ENCODE results near the gene POLE.

POLE gene

DNA sequence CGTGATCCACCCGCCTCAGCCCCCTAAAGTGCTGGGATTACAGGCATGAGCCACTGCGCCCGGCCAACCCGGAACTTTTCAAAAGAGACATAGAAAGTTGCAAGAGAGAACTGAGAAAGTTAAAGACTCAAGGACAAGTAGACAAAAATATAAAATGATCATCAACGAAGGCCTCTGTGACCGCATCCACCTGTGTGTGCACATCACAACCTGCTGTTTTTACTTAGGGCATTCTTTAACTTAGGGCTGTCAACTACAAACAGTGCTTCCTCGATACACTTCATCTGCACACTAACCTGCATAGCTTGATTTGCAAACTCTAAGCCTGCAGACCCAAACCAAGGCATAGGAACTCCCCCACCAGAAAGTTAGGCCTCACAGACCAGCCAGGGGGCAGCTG, 53.7 kb downstream of the POLE start:
- Histone ChIP-seq H3K4me3 (ENCODE audit: low read length) (no peak overlapping the region), H3K36me3 (ENCODE audit: control insufficient read depth, low read length) (peaks cover 99% of the 10 kb centered on the region), H3K79me2 (ENCODE audit: control insufficient read depth, low read length) (0 out of 2 replicates have a peak, but pooled peaks cover 6% of the 10 kb centered on the region), H3K9me3 (ENCODE audit: control insufficient read depth, insufficient read depth, low read length) (no peaks in the 10 kb centered on the region), H3K9me2 (replicated peaks; ENCODE audit: control insufficient read depth, low read length) (no peaks in the 10 kb centered on the region), H4K20me1 (ENCODE audit: control insufficient read depth, insufficient read depth, low read depth, low read length) (peaks cover 7% of the 10 kb centered on the region; the same call in 1 of the 2 replicates), H3K27ac (ENCODE audit: low read depth, low read length) (no peak overlapping the region), H3K27me3 (ENCODE audit: control insufficient read depth, low read length) (no peaks in the 10 kb centered on the region), H3K4me1 (ENCODE audit: control insufficient read depth, low read length) (no peaks in the 10 kb centered on the region), H3F3A (ENCODE audit: control insufficient read depth, insufficient read depth) (no peaks in the 10 kb centered on the region; the same call in 1 of the 2 replicates), H3K4me2 (ENCODE audit: low read length) (no peak overlapping the region)
- TF ChIP-seq EZH2phosphoT487 (IDR thresholded peaks at IDR 0.05; ENCODE audit: borderline replicate concordance, low read length), result no peak
- TF ChIP-seq, protein P1, sequence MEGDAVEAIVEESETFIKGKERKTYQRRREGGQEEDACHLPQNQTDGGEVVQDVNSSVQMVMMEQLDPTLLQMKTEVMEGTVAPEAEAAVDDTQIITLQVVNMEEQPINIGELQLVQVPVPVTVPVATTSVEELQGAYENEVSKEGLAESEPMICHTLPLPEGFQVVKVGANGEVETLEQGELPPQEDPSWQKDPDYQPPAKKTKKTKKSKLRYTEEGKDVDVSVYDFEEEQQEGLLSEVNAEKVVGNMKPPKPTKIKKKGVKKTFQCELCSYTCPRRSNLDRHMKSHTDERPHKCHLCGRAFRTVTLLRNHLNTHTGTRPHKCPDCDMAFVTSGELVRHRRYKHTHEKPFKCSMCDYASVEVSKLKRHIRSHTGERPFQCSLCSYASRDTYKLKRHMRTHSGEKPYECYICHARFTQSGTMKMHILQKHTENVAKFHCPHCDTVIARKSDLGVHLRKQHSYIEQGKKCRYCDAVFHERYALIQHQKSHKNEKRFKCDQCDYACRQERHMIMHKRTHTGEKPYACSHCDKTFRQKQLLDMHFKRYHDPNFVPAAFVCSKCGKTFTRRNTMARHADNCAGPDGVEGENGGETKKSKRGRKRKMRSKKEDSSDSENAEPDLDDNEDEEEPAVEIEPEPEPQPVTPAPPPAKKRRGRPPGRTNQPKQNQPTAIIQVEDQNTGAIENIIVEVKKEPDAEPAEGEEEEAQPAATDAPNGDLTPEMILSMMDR (IDR thresholded peaks at IDR 0.05; ENCODE audit: low read depth, low read length, poor library complexity, severe bottlenecking), result no peak

DNA sequence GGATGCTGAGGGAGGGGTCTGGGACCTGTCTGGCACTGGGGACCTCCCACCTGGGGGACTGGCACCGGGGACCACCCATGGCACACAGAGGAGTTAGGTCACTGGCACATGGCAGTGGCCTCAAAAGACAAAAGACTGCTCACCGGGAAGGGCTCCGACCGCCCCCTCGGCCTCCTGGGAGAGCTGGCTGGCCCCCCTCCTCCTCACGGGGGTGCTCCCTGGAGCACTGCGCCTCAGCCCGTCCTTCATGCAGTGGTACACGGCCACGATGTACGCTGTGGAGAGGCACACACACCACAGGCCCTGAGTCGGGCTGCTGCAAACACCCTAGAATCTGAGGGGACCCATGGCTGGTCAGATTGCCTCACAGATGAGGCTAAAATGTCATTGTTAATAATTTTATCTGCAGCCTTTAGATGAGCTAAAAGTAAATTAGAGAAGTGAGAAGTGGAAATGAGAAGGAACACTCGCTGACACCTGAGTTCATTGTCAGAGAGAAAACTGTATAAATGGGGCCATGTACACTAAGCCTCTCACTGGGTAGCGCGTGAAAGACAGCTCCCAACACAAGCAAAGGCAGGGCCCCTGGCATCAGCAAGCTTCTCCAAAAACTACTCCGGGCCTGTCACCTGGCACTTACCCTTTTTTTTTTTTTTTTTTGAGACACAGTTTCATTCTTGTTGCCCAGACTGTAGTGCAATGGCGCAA, 54.5 kb downstream of the POLE start:
- TF ChIP-seq, protein P1 (IDR thresholded peaks at IDR 0.05; ENCODE audit: low read depth, low read length, poor library complexity, severe bottlenecking), result no peak
- TF ChIP-seq EZH2phosphoT487 (IDR thresholded peaks at IDR 0.05; ENCODE audit: borderline replicate concordance, low read length), result no peak
- Histone ChIP-seq H3K4me1 (ENCODE audit: control insufficient read depth, low read length) (no peaks in the 10 kb centered on the region), H4K20me1 (ENCODE audit: control insufficient read depth, insufficient read depth, low read depth, low read length) (peaks cover 6% of the 10 kb centered on the region; the same call in 1 of the 2 replicates), H3K79me2 (ENCODE audit: control insufficient read depth, low read length) (0 out of 2 replicates have a peak, but pooled peaks cover 4% of the 10 kb centered on the region), H3K36me3 (ENCODE audit: control insufficient read depth, low read length) (peaks cover 95% of the 10 kb centered on the region), H3K27ac (ENCODE audit: low read depth, low read length) (no peak overlapping the region), H3K4me3 (ENCODE audit: low read length) (no peak overlapping the region), H3K4me2 (ENCODE audit: low read length) (no peak overlapping the region), H3K9me3 (ENCODE audit: control insufficient read depth, insufficient read depth, low read length) (no peaks in the 10 kb centered on the region), H3F3A (ENCODE audit: control insufficient read depth, insufficient read depth) (no peaks in the 10 kb centered on the region; the same call in 1 of the 2 replicates), H3K9me2 (replicated peaks; ENCODE audit: control insufficient read depth, low read length) (no peaks in the 10 kb centered on the region), H3K27me3 (ENCODE audit: control insufficient read depth, low read length) (no peaks in the 10 kb centered on the region)

DNA sequence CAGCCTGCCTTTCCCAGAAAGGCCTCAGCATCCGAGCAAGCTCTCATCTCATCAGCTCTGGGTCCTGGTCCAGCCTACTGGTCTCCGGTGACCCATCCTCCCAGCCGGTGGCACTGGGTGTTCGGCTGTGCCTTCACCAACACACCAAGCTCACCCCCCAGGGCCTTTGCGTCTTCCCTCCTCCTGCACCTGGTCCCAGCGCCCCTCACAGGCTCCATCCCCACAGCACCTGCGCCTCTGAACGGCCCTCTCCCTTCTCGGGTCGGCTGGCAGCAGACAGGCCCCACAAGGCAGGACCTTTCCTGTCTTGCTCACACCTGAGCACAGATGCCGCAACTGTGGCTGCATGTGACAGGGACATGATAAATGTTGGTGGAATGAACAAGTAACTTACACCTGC, 55.5 kb downstream of the POLE start:
- no peaks in the 10 kb centered on the region; the same call in 1 of the 2 replicates for H3F3A ChIP-seq (ENCODE audit: control insufficient read depth, insufficient read depth)
- H3K9me3 ChIP-seq (ENCODE audit: control insufficient read depth, insufficient read depth, low read length), result no peaks in the 10 kb centered on the region
- H3K27ac ChIP-seq (ENCODE audit: low read depth, low read length), result no peak overlapping the region
- no peaks in the 10 kb centered on the region for H3K27me3 ChIP-seq (ENCODE audit: control insufficient read depth, low read length)
- no peak overlapping the region for H3K4me3 ChIP-seq (ENCODE audit: low read length)
- TF ChIP-seq, protein P1 (IDR thresholded peaks at IDR 0.05; ENCODE audit: low read depth, low read length, poor library complexity, severe bottlenecking), result no peak
- TF ChIP-seq EZH2phosphoT487 (IDR thresholded peaks at IDR 0.05; ENCODE audit: borderline replicate concordance, low read length), result no peak
- peaks cover 89% of the 10 kb centered on the region for H3K36me3 ChIP-seq (ENCODE audit: control insufficient read depth, low read length)
- no peaks in the 10 kb centered on the region for H4K20me1 ChIP-seq (ENCODE audit: control insufficient read depth, insufficient read depth, low read depth, low read length)
- H3K4me1 ChIP-seq (ENCODE audit: control insufficient read depth, low read length), result no peaks in the 10 kb centered on the region
- no peak overlapping the region for H3K4me2 ChIP-seq (ENCODE audit: low read length)
- H3K9me2 ChIP-seq (replicated peaks; ENCODE audit: control insufficient read depth, low read length), result no peaks in the 10 kb centered on the region
- no peaks in the 10 kb centered on the region for H3K79me2 ChIP-seq (ENCODE audit: control insufficient read depth, low read length)

Data from DOHH2 (cell line).